Endodermal cell (in vitro differentiated cells): ENCODE measurements around the gene KAZALD1. TPM values are rescaled to one million over a fixed set of nuclear protein-coding genes. Genes with fewer than 3 reads are reported as not detected.

Source experiments
- DNase-seq: peaks from one replicate; pipeline ENCODE4 v3.0.0-alpha.2; 2017
- H3K27ac ChIP-seq: 2 replicates; pipeline ENCODE4 v1.5.1; 2013; ENCODE audit warnings: mild to moderate bottlenecking, low read depth, low read length, moderate library complexity
- H3K27me3 ChIP-seq: 2 replicates; pipeline ENCODE4 v1.6.1; 2013; ENCODE audit warnings: mild to moderate bottlenecking, low read length, moderate library complexity; ENCODE audit not compliant: insufficient read depth, control insufficient read depth, poor library complexity, severe bottlenecking
- H3K36me3 ChIP-seq: 2 replicates; pipeline ENCODE4 v1.7.0; 2013; ENCODE audit warnings: mild to moderate bottlenecking, low read length, moderate library complexity; ENCODE audit not compliant: control insufficient read depth, insufficient read depth
- H3K4me1 ChIP-seq: one replicate; pipeline ENCODE4 v1.7.0; 2013; ENCODE audit warnings: low read length; ENCODE audit not compliant: control insufficient read depth, insufficient read depth
- H3K4me3 ChIP-seq: 2 replicates; pipeline ENCODE4 v1.5.1; 2013; ENCODE audit warnings: mild to moderate bottlenecking, low read length, moderate library complexity
- H3K9ac ChIP-seq: 2 replicates; pipeline ENCODE4 v1.6.1; 2013; ENCODE audit warnings: mild to moderate bottlenecking, low read length, moderate library complexity; ENCODE audit not compliant: poor library complexity, severe bottlenecking; ENCODE audit errors: extremely low read depth
- H3K9me3 ChIP-seq: 2 replicates; pipeline ENCODE4 v1.6.1; 2013; ENCODE audit warnings: mild to moderate bottlenecking, low read length, moderate library complexity; ENCODE audit not compliant: control insufficient read depth
- H3K27ac Mint-ChIP-seq: 2 replicates; pipeline ENCODE4 v1.8.0; 2020; ENCODE audit warnings: mixed read lengths
- H3K27me3 Mint-ChIP-seq: 2 replicates; pipeline ENCODE4 v1.8.0; 2021; ENCODE audit warnings: mild to moderate bottlenecking, mixed read lengths; ENCODE audit not compliant: insufficient read depth
- H3K36me3 Mint-ChIP-seq: 2 replicates; pipeline ENCODE4 v1.8.0; 2020; ENCODE audit warnings: low read depth, mixed read lengths
- H3K4me1 Mint-ChIP-seq: 2 replicates; pipeline ENCODE4 v1.8.0; 2020; ENCODE audit warnings: mixed read lengths
- H3K4me3 Mint-ChIP-seq: 2 replicates; pipeline ENCODE4 v1.8.0; 2020; ENCODE audit warnings: mild to moderate bottlenecking, moderate library complexity, mixed read lengths
- H3K9me3 Mint-ChIP-seq: 2 replicates; pipeline ENCODE4 v1.8.0; 2020; ENCODE audit warnings: mild to moderate bottlenecking, mixed read lengths
- WGBS, 2 experiments: methylation state at CpG; one replicate each; pipeline versions ENCODE4 v1.1.5 to v1.1.7; 2013; ENCODE audit warnings: missing lambda C conversion rate in 2 of 2, mixed read lengths in 1 of 2; ENCODE audit not compliant: insufficient coverage in 1 of 2, insufficient read length in 1 of 2; 5-methylcytosine and 5-hydroxymethylcytosine counted together
- total RNA-seq, 2 donors: library from RNA; stranded (reverse); fragmentation: NEBNext Ultra II Directional in 1 of 2; extraction: Animal tissue kit (Norgen Biotek cat#: 25700) in 1 of 2; gene quantifications; 2 replicates in 1 of 2; 3 replicates in 1 of 2; pipeline ENCODE4 v1.2.1, GENCODE V29; 2021
- TF ChIP-seq, protein P1 (sequence below): fragments of 200-600 bp; sonication (generic); conservative IDR thresholded peaks from 2 replicates; pipeline ENCODE4 v1.5.0; 2021; ENCODE audit warnings: antibody characterized with exemption, mild to moderate bottlenecking

The KAZALD1 gene
- total RNA-seq, 2 donors from 2014 or later = 5.2 to 10.0 TPM

DNA sequence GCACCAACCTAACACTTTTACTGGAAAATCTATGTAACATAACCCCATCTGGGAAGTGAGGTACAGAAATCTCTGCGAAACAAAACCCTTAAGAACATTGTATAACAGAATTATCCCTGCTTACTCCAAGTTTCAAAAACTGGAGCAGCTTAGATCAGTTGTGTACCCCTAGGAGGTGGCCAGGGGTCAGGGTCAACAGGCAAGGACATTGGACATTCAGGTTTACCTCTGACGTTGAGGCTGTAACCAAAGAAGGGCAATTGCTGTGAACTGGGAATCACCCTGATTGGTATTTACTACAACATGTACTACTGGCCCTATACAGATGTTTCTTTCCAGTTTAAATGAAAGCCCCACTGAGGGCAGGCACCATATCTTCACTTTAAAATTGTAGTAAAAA lies 17.7 kb upstream of the KAZALD1 start:
- Histone ChIP-seq H3K9ac (no peak overlapping the region), H3K4me3 (no peak overlapping the region), H3K27ac (no peak overlapping the region), H3K27me3 (peaks cover 67% of the 10 kb centered on the region), H3K36me3 (no peaks in the 10 kb centered on the region), H3K9me3 (no peaks in the 10 kb centered on the region), H3K4me1 (no peaks in the 10 kb centered on the region)
- TF ChIP-seq, protein P1, sequence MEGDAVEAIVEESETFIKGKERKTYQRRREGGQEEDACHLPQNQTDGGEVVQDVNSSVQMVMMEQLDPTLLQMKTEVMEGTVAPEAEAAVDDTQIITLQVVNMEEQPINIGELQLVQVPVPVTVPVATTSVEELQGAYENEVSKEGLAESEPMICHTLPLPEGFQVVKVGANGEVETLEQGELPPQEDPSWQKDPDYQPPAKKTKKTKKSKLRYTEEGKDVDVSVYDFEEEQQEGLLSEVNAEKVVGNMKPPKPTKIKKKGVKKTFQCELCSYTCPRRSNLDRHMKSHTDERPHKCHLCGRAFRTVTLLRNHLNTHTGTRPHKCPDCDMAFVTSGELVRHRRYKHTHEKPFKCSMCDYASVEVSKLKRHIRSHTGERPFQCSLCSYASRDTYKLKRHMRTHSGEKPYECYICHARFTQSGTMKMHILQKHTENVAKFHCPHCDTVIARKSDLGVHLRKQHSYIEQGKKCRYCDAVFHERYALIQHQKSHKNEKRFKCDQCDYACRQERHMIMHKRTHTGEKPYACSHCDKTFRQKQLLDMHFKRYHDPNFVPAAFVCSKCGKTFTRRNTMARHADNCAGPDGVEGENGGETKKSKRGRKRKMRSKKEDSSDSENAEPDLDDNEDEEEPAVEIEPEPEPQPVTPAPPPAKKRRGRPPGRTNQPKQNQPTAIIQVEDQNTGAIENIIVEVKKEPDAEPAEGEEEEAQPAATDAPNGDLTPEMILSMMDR = no peak
- H3K9me3 Mint-ChIP-seq = no peaks in the 10 kb centered on the region
- H3K27me3 Mint-ChIP-seq = peaks cover 72% of the 10 kb centered on the region
- no peak overlapping the region for H3K4me3 Mint-ChIP-seq
- H3K27ac Mint-ChIP-seq = no peak overlapping the region
- H3K4me1 Mint-ChIP-seq = peaks cover 26% of the 10 kb centered on the region
- H3K36me3 Mint-ChIP-seq = no peaks in the 10 kb centered on the region
- WGBS, 2 experiments = 86 to 100% methylated on average over 2 of the region's 2 CpGs
- DNase-seq = no peak

DNA sequence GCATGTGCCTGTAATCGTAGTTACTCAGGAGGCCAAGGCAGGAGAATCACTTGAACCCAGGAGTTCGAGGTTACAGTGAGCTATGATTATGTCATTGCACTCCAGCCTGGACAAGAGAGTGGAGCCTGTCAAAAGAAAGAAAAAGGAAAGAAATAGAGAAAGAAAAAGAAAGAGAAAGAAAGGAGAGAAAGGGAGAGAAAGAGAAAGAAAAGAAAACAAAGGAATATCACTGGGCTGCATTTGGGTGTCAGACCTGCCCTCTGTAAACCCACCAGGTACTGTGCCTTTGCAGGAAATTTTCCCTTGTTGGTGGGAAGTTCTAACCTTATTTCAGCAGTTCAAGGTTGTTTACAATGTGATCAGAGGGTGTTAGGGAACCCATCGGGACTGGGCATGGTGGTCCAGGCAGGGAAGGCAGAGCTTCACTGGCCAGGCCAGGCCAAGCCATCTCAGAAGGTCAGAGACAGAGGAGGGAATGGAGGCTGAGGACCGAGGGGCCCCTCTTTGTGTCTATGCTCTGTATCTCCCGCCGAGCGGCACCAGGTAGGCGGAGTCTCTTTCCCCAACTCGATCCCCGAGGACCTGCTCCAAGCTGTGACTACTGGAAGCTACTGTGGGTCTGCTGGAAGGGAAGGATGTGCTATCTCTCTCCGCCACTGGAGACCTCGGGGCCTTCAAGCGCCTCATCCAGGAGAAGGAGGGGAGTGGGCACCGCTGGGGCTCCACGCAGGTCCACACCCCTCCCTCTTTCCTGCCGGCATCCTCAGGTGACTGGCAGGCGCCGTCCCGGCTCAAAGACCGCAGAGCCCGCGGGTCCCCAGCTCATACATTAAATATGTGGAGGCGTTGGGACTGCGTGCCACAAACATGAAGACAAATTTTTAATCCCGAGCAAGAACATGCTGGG lies 15.2 kb upstream of the KAZALD1 start:
- 24 to 34% methylated on average over 7 to 25 of the region's 25 CpGs for WGBS, 2 experiments
- no peak overlapping the region for H3K4me3 ChIP-seq
- H3K4me1 Mint-ChIP-seq = peaks cover 33% of the 10 kb centered on the region

DNA sequence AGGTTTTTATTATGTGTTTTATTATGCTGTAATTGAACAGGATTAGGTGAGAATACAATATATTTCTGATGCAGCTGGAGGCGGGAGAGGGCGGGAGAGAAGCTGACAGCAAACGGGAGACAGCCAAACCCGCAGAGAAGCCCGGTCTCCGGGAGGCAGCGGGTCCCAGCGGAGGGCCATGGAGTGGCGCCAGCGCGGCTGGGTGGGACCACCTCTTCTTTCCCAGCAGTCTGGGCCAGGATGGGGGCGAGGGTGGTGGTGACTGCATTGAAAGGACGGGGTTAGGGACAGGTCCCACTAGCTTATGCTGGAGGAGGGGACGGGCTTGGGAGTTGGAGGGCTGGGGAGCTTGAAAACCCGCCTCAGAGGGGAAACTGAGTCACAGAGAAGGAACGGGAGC lies 14.5 kb upstream of the KAZALD1 start:
- peaks cover 83% of the 10 kb centered on the region for H3K27me3 ChIP-seq
- no peaks in the 10 kb centered on the region for H3K36me3 Mint-ChIP-seq
- H3K4me1 Mint-ChIP-seq = peaks cover 32% of the 10 kb centered on the region
- H3K27ac Mint-ChIP-seq = no peak overlapping the region
- WGBS, 2 experiments = 18 to 27% methylated on average over 12 to 16 of the region's 16 CpGs
- H3K4me3 Mint-ChIP-seq = peak overlapping the region; percentile 36
- DNase-seq = peak; percentile 58
- TF ChIP-seq, protein P1 = no peak
- H3K27me3 Mint-ChIP-seq = peaks cover 84% of the 10 kb centered on the region
- no peak overlapping the region for H3K27ac ChIP-seq
- no peaks in the 10 kb centered on the region for H3K36me3 ChIP-seq
- no peaks in the 10 kb centered on the region for H3K9me3 ChIP-seq
- no peaks in the 10 kb centered on the region for H3K4me1 ChIP-seq
- no peaks in the 10 kb centered on the region for H3K9me3 Mint-ChIP-seq
- no peak overlapping the region for H3K9ac ChIP-seq
- H3K4me3 ChIP-seq = no peak overlapping the region

More for the DNA sequence above, 15.2 kb upstream of the KAZALD1 start:
- TF ChIP-seq, protein P1 = peak; percentile 39
- no peaks in the 10 kb centered on the region for H3K9me3 ChIP-seq
- Mint-ChIP-seq H3K27me3 (peaks cover 77% of the 10 kb centered on the region), H3K4me3 (peak overlapping the region; percentile 36), H3K9me3 (no peaks in the 10 kb centered on the region), H3K36me3 (no peaks in the 10 kb centered on the region), H3K27ac (peak overlapping the region; percentile 66)
- H3K36me3 ChIP-seq = no peaks in the 10 kb centered on the region
- no peaks in the 10 kb centered on the region for H3K4me1 ChIP-seq
- no peak overlapping the region for H3K27ac ChIP-seq
- H3K9ac ChIP-seq = no peak overlapping the region
- H3K27me3 ChIP-seq = peaks cover 77% of the 10 kb centered on the region
- peak; percentile 79 for DNase-seq
